ENCODE data around the gene HSP90AA1. TPM values are rescaled to one million over a fixed set of nuclear protein-coding genes. Genes with fewer than 3 reads are reported as not detected.

Gene HSP90AA1
- total RNA-seq, 1 experiment from 2014 or later = 671 TPM

- Histone ChIP-seq H3K9me3 (ENCODE audit: low read length) (no peaks in the 10 kb centered on the region), H3K4me3 (ENCODE audit: low read length) (no peak overlapping the region), H3F3A (ENCODE audit: low read length, unreplicated experiment) (no peaks in the 10 kb centered on the region), H4K20me1 (ENCODE audit: low read length) (no peaks in the 10 kb centered on the region), H3K4me1 (ENCODE audit: insufficient read depth, low read length) (peaks cover 15% of the 10 kb centered on the region; the same call in 1 of the 2 replicates), H3K36me3 (ENCODE audit: low read depth, low read length) (peaks cover 91% of the 10 kb centered on the region), H2AFZ (ENCODE audit: low read length) (no peak overlapping the region), H3K79me2 (ENCODE audit: low read length) (no peaks in the 10 kb centered on the region), H3K9ac (ENCODE audit: low read length) (no peak overlapping the region), H3K27ac (ENCODE audit: low read length) (no peak overlapping the region), H3K27me3 (ENCODE audit: low read length) (no peaks in the 10 kb centered on the region), H3K9me2 (replicated peaks; ENCODE audit: low read length) (no peaks in the 10 kb centered on the region), H3K4me2 (ENCODE audit: low read length) (no peak overlapping the region)
- no peak for DNase-seq
- ATAC-seq = no peak
- BruUV-seq (replicated peaks) = no TSS peak
- TF ChIP-seq EZH2 (IDR thresholded peaks at IDR 0.05; ENCODE audit: low read length, unreplicated experiment) = no peak
- TF ChIP-seq CTCF (conservative IDR thresholded peaks at IDR 0.05; ENCODE audit: low read depth, low read length) = no peak
- TF ChIP-seq EZH2phosphoT487 (IDR thresholded peaks at IDR 0.05; ENCODE audit: borderline replicate concordance, low read length) = no peak
- ChIA-PET CTCF (no interaction called here), POLR2A (ENCODE audit: unreplicated experiment) (no interaction called here)
- intact Hi-C loops (cut with micrococcal nuclease) = no loop called here
Measured at GRCh38 chr14:102035914-102036313, 50.9 kb downstream of the HSP90AA1 start.

- intact Hi-C loops (cut with micrococcal nuclease) = no loop called here
- DNase-seq (peak; percentile 71), ATAC-seq (peak; percentile 72)
- Histone ChIP-seq H3K9ac (ENCODE audit: low read length) (no peak overlapping the region), H3K9me2 (replicated peaks; ENCODE audit: low read length) (no peaks in the 10 kb centered on the region), H3K4me3 (ENCODE audit: low read length) (no peak overlapping the region), H4K20me1 (ENCODE audit: low read length) (no peaks in the 10 kb centered on the region), H3K36me3 (ENCODE audit: low read depth, low read length) (peaks cover 91% of the 10 kb centered on the region), H3K27ac (ENCODE audit: low read length) (no peak overlapping the region), H3K9me3 (ENCODE audit: low read length) (no peaks in the 10 kb centered on the region), H3F3A (ENCODE audit: low read length, unreplicated experiment) (peaks cover under 1% of the 10 kb centered on the region), H3K27me3 (ENCODE audit: low read length) (no peaks in the 10 kb centered on the region), H2AFZ (ENCODE audit: low read length) (no peak overlapping the region), H3K4me1 (ENCODE audit: insufficient read depth, low read length) (peaks cover 24% of the 10 kb centered on the region), H3K79me2 (ENCODE audit: low read length) (peaks cover 10% of the 10 kb centered on the region), H3K4me2 (ENCODE audit: low read length) (no peak overlapping the region)
- BruUV-seq (replicated peaks) = no TSS peak
- TF ChIP-seq EZH2 (IDR thresholded peaks at IDR 0.05; ENCODE audit: low read length, unreplicated experiment) (no peak), CTCF (conservative IDR thresholded peaks at IDR 0.05; ENCODE audit: low read depth, low read length) (no peak), EZH2phosphoT487 (IDR thresholded peaks at IDR 0.05; ENCODE audit: borderline replicate concordance, low read length) (no peak)
- POLR2A ChIA-PET (ENCODE audit: unreplicated experiment) = interaction anchor here (0.7 kb wide), 1 partner anchor 41 kb away, joined by 3 read pairs; no protein-coding TSS in a partner anchor
- CTCF ChIA-PET = interaction anchor here (0.6 to 1.1 kb wide), 2 partner anchors 12 to 54 kb away, joined by 4 to 9 read pairs; no protein-coding TSS in a partner anchor
Measured at GRCh38 chr14:102034301-102034700, 52.5 kb downstream of the HSP90AA1 start.

- H3K4me1 ChIP-seq (ENCODE audit: insufficient read depth, low read length) = peaks cover 34% of the 10 kb centered on the region
- no peak overlapping the region for H3K27ac ChIP-seq (ENCODE audit: low read length)
- intact Hi-C loops (cut with micrococcal nuclease) = no loop called here
- H3K79me2 ChIP-seq (ENCODE audit: low read length) = peaks cover 14% of the 10 kb centered on the region
- peaks cover 5% of the 10 kb centered on the region for H3F3A ChIP-seq (ENCODE audit: low read length, unreplicated experiment)
- H3K4me2 ChIP-seq (ENCODE audit: low read length) = no peak overlapping the region
- CTCF ChIA-PET = no interaction called here
- peaks cover 85% of the 10 kb centered on the region for H3K36me3 ChIP-seq (ENCODE audit: low read depth, low read length)
- H4K20me1 ChIP-seq (ENCODE audit: low read length) = no peaks in the 10 kb centered on the region
- BruUV-seq (replicated peaks) = no TSS peak
- no peaks in the 10 kb centered on the region for H3K9me3 ChIP-seq (ENCODE audit: low read length)
- ATAC-seq (no peak), DNase-seq (no peak)
- POLR2A ChIA-PET (ENCODE audit: unreplicated experiment) = no interaction called here
- no peak overlapping the region for H2AFZ ChIP-seq (ENCODE audit: low read length)
- TF ChIP-seq CTCF (conservative IDR thresholded peaks at IDR 0.05; ENCODE audit: low read depth, low read length) = no peak
- TF ChIP-seq EZH2phosphoT487 (IDR thresholded peaks at IDR 0.05; ENCODE audit: borderline replicate concordance, low read length) = no peak
- no peak for TF ChIP-seq EZH2 (IDR thresholded peaks at IDR 0.05; ENCODE audit: low read length, unreplicated experiment)
- no peak overlapping the region for H3K9ac ChIP-seq (ENCODE audit: low read length)
- no peak overlapping the region for H3K4me3 ChIP-seq (ENCODE audit: low read length)
- no peaks in the 10 kb centered on the region for H3K9me2 ChIP-seq (replicated peaks; ENCODE audit: low read length)
- no peaks in the 10 kb centered on the region for H3K27me3 ChIP-seq (ENCODE audit: low read length)
Measured at GRCh38 chr14:102033241-102033640, 53.6 kb downstream of the HSP90AA1 start.
